Activated T-cell treated with anti-CD3 and anti-CD28 coated beads for 4 hours (primary cell): ENCODE results near the gene SGSM2.

ENCODE experiments used
- DNase-seq: peaks from one replicate; pipeline ENCODE4 v3.0.0-alpha.2; 2020

The SGSM2 gene

DNA sequence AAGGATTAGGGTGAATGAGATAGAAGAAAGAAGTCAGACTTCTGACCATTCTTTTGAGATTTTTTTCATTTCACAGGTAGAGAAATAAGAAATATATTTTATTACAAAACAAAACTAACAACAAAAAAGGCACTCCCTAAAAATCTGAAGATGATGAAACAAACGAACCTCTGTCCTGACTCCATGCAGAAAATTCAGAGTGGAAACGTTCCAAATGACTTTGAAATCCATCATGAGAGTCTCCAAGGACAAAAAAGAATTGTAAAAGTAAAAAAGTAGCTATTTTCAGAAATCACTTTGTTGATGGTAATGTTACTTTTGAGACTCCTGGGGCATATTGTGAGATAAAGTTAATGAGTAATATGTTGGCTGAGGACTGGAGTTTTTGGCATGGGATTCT, 89.9 kb downstream of the SGSM2 start:
- no peak for DNase-seq

DNA sequence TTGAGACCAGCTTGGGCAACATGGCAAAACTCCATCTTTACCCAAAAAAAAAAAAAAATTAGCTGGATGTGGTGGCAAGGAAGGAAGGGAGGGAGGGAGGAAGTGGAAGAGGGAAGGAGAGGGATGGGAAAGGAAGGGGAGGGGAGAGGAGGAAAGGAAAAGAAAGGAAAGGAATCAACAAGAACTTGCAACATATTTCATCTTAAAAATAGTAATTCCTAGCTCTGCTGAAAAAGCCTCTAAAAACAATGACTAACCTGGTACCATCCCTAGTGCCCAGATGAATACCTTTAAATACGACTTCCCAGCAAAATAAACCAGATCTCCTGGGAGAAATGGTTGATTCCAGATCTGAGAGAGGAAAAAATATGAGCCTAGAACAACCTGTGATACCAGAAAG, 90.6 kb downstream of the SGSM2 start:
- DNase-seq, result no peak
